CD4-positive, alpha-beta T cell (primary cell): Measurements from ENCODE around the gene USP44. TPM values are rescaled to one million over a fixed set of nuclear protein-coding genes. Genes with fewer than 3 reads are reported as not detected.
"Not testable (repeated sequence)": the region's sequence is repeated elsewhere in the genome, so short reads cannot be mapped to it uniquely, and the experiment has no call there.

Experiments
- ATAC-seq: fragments of 200-7000 bp; cut with Tn5 transposase; one replicate; pipeline ENCODE4 v1.10.0; 2022; ENCODE audit warnings: mild to moderate bottlenecking; ENCODE audit not compliant: poor library complexity
- CTCF ChIA-PET: fragments of 350-600 bp; sonication (Branson Sonifier 250); formaldehyde crosslinking; loops from one replicate; lab custom pipeline; 2021; ENCODE audit warnings: antibody characterized with exemption, inconsistent platforms; lab: Charles Lee
- POLR2A ChIA-PET: fragments of 350-600 bp; sonication (Branson Sonifier 250); formaldehyde crosslinking; loops from one replicate; lab custom pipeline; 2021; ENCODE audit warnings: antibody characterized with exemption, inconsistent platforms; lab: Charles Lee
- DNase-seq, 14 experiments: peaks; one replicate each; pipeline ENCODE4 v3.0.0-alpha.2; 2013 to 2020; ENCODE audit warnings: mixed read lengths in 2 of 14
- H3K27ac ChIP-seq, 2 donors: one replicate each; pipeline versions ENCODE4 v1.5.1 to v1.7.0; 2013; ENCODE audit warnings: low read length in 2 of 2, low read depth in 1 of 2, mild to moderate bottlenecking in 1 of 2
- H3K27me3 ChIP-seq, 2 experiments: 1 replicate in 1 of 2; 2 replicates in 1 of 2; pipeline versions ENCODE4 v1.6.1 to v1.7.0; 2013; ENCODE audit warnings: low read length in 2 of 2, control low read depth in 1 of 2, mild to moderate bottlenecking in 1 of 2, moderate library complexity in 1 of 2; ENCODE audit not compliant: insufficient read depth in 2 of 2, control insufficient read depth in 1 of 2
- H3K36me3 ChIP-seq: one replicate; pipeline ENCODE4 v1.6.1; 2013; ENCODE audit warnings: low read length, control low read depth; ENCODE audit not compliant: insufficient read depth
- H3K4me1 ChIP-seq: one replicate; pipeline ENCODE4 v1.6.1; 2013; ENCODE audit warnings: low read length, control low read depth; ENCODE audit not compliant: insufficient read depth
- H3K4me3 ChIP-seq: one replicate; pipeline ENCODE4 v1.5.1; 2013; ENCODE audit warnings: mild to moderate bottlenecking, low read length, moderate library complexity
- H3K9me3 ChIP-seq, 2 experiments: 1 replicate in 1 of 2; 2 replicates in 1 of 2; pipeline versions ENCODE4 v1.6.1 to v1.7.0; 2013; ENCODE audit warnings: low read length in 2 of 2, mild to moderate bottlenecking in 2 of 2, control low read depth in 1 of 2, moderate library complexity in 1 of 2; ENCODE audit not compliant: control insufficient read depth in 1 of 2, insufficient read depth in 1 of 2
- H3K27ac Mint-ChIP-seq: one replicate; pipeline ENCODE4 v1.8.0; 2020; ENCODE audit warnings: mixed read lengths
- H3K27me3 Mint-ChIP-seq: one replicate; pipeline ENCODE4 v1.8.0; 2021; ENCODE audit warnings: mixed read lengths
- H3K36me3 Mint-ChIP-seq: one replicate; pipeline ENCODE4 v1.8.0; 2021; ENCODE audit warnings: low read depth, mixed read lengths
- H3K4me1 Mint-ChIP-seq: one replicate; pipeline ENCODE4 v1.8.0; 2021; ENCODE audit warnings: low read depth, mixed read lengths
- H3K4me3 Mint-ChIP-seq: one replicate; pipeline ENCODE4 v1.8.0; 2020; ENCODE audit warnings: mild to moderate bottlenecking, mixed read lengths
- H3K9me3 Mint-ChIP-seq: one replicate; pipeline ENCODE4 v1.8.0; 2020; ENCODE audit warnings: mixed read lengths
- intact Hi-C, 2 experiments: fragments of 100-400 bp; cut with DNase I in 1 of 2; cut with micrococcal nuclease in 1 of 2; formaldehyde crosslinking; loops; one replicate each; pipeline versions ENCODE4 v1.15.1 to v1.9.0; 2023 to 2025; cut with DNase I, micrococcal nuclease
- total RNA-seq, 174 experiments: library from RNA in 2 of 174; stranded (reverse) in 2 of 174; gene quantifications; one replicate each; pipeline ENCODE4 v1.2.3 and lab custom pipeline; 2021 to 2026
- TF ChIP-seq, protein P1 (sequence below): fragments of 200-600 bp; IDR thresholded peaks from one replicate; pipeline ENCODE4 v1.8.0; 2022; ENCODE audit warnings: antibody characterized with exemption, mild to moderate bottlenecking

Gene USP44
- total RNA-seq, 2 experiments from 2014 or later: 1.3 to 1.5 TPM

DNA sequence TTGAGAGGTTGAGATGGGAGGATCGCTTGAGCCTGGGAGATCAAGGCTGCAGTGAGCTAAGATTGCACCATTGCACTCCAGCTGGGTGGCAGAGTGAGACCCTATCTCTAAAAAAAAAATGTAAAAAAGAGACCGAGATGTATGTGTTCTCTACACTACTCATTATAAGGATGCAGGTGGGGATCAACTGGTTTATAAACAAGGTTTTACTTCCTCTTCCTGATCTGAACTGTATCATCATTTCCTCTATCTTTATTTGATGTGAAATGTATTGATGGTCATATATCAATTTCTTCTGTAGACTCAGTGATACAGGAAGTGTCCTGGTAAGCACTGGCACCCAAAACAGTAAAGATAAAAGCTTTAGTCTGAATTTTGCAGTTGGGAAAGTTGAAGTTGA lies 20.1 kb upstream of the USP44 start:
- Histone ChIP-seq H3K4me3 (no peak overlapping the region), H3K27ac (no peak overlapping the region), H3K36me3 (no peaks in the 10 kb centered on the region), H3K27me3 (peaks cover 0 to 4% of the 10 kb centered on the region in 2 experiments), H3K9me3 (no peaks in the 10 kb centered on the region), H3K4me1 (peaks cover 3% of the 10 kb centered on the region)
- Mint-ChIP-seq H3K4me3 (no peak overlapping the region), H3K9me3 (no peaks in the 10 kb centered on the region), H3K4me1 (peaks cover 24% of the 10 kb centered on the region), H3K27me3 (peaks cover 8% of the 10 kb centered on the region), H3K27ac (no peak overlapping the region), H3K36me3 (no peaks in the 10 kb centered on the region)
- CTCF ChIA-PET: interaction anchor here (0.6 to 0.9 kb wide), 2 partner anchors 11 to 133 kb away, joined by 3 read pairs; no protein-coding TSS in a partner anchor
- intact Hi-C loops: no loop called here
- POLR2A ChIA-PET: no interaction called here
- ATAC-seq (no peak), DNase-seq (no peak)
- TF ChIP-seq, protein P1, sequence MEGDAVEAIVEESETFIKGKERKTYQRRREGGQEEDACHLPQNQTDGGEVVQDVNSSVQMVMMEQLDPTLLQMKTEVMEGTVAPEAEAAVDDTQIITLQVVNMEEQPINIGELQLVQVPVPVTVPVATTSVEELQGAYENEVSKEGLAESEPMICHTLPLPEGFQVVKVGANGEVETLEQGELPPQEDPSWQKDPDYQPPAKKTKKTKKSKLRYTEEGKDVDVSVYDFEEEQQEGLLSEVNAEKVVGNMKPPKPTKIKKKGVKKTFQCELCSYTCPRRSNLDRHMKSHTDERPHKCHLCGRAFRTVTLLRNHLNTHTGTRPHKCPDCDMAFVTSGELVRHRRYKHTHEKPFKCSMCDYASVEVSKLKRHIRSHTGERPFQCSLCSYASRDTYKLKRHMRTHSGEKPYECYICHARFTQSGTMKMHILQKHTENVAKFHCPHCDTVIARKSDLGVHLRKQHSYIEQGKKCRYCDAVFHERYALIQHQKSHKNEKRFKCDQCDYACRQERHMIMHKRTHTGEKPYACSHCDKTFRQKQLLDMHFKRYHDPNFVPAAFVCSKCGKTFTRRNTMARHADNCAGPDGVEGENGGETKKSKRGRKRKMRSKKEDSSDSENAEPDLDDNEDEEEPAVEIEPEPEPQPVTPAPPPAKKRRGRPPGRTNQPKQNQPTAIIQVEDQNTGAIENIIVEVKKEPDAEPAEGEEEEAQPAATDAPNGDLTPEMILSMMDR: no peak

DNA sequence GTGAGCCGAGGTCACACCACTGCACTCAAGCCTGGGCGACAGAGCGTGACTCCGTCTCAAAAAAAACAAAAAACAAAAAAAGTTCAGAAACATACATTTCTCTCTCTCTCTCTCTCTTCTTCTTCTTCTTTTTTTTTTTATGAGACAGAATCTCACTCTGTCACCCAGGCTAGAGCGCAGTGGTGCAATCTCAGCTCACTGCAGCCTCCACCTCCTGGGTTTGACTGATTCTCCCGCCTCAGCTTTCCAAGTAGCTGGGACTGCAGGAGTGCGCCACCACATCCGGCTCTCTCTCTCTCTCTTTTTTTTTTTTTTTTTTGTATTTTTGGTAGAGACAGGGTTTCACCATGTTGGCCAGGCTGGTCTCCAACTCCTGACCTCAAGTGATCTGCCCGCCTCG lies 16.8 kb upstream of the USP44 start:
- H3K4me3 Mint-ChIP-seq, DNase-seq, H3K36me3 ChIP-seq, H3K27me3 ChIP-seq, H3K27ac Mint-ChIP-seq, ATAC-seq, H3K4me3 ChIP-seq, CTCF ChIA-PET, POLR2A ChIA-PET, H3K27ac ChIP-seq, H3K9me3 ChIP-seq, H3K9me3 Mint-ChIP-seq, H3K27me3 Mint-ChIP-seq, H3K36me3 Mint-ChIP-seq, H3K4me1 ChIP-seq, intact Hi-C loops: not testable (repeated sequence)
- H3K4me1 Mint-ChIP-seq: peaks cover 14% of the 10 kb centered on the region

DNA sequence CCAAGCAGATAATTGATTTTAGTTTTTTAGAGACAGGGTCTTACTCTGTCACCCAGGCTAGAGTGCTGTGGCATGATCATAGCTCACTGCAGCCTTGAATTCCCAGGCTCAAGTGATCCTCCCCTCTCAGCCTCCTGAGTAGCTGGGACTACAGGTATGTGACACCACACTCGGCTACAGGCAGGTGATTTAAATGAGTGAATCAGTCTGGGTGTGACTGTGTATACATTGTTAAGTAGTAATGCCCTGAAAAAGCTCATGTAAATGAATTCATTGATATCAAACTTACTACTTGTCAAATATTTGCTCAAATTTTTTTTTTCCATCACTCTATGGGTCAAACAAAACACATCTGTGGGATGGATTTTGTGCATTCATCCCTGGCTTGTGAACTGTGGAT lies 6.3 kb upstream of the USP44 start:
- Mint-ChIP-seq H3K9me3 (no peaks in the 10 kb centered on the region), H3K27me3 (no peaks in the 10 kb centered on the region), H3K27ac (no peak overlapping the region), H3K4me1 (peaks cover 17% of the 10 kb centered on the region), H3K4me3 (no peak overlapping the region), H3K36me3 (no peaks in the 10 kb centered on the region)
- TF ChIP-seq, protein P1: no peak
- POLR2A ChIA-PET: no interaction called here
- DNase-seq: no peak
- CTCF ChIA-PET: interaction anchor here (1.2 kb wide), 1 partner anchor 23 kb away, joined by 4 read pairs; no protein-coding TSS in a partner anchor
- intact Hi-C loops: loop anchor here in 1 of 2 experiments (10.0 kb wide), 1 partner anchor 297 kb away; the partner anchor contains the start of gene SNRPF
- Histone ChIP-seq H3K9me3 (no peaks in the 10 kb centered on the region), H3K27ac (no peak overlapping the region), H3K36me3 (no peaks in the 10 kb centered on the region), H3K4me3 (no peak overlapping the region), H3K27me3 (no peaks in the 10 kb centered on the region), H3K4me1 (peaks cover 6% of the 10 kb centered on the region)
- no peak for ATAC-seq

DNA sequence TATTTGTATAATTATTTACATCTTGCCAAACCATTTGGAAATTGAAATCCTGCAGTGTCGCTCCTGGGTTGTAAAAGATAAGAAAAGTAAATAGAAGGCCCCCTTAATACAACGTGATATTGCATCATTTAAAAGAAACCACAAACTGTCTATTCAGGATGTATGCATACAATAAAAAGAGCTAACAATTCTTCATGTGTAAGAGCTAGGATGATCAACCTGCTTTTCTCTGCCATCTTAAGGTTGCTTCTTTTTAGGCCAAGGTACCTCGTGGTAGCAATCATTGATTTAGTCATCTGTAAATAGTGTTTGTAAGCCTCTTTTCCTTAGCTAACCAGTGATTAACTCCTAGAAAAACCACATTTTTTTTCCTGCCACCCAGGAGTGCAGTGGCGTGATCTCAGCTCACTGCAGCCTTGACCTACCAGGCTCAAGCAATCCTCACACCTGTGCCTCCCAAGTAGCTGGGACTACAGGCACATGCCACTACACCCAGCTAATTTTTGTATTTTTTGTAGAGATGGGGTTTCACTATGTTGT lies 3.3 kb upstream of the USP44 start:
- H3K9me3 ChIP-seq: no peaks in the 10 kb centered on the region
- ChIA-PET POLR2A (no interaction called here), CTCF (interaction anchor here (1.6 kb wide), 1 partner anchor 481 kb away, joined by 4 read pairs; the partner anchor contains the start of gene NR2C1)
- intact Hi-C loops: loop anchor here in 1 of 2 experiments (10.0 kb wide), 1 partner anchor 300 kb away; the partner anchor contains the start of gene SNRPF
- H3K27ac ChIP-seq: no peak overlapping the region
- H3K4me3 ChIP-seq: no peak overlapping the region
- no peaks in the 10 kb centered on the region for H3K9me3 Mint-ChIP-seq
- no peaks in the 10 kb centered on the region for H3K27me3 ChIP-seq
- H3K27me3 Mint-ChIP-seq: peaks cover under 1% of the 10 kb centered on the region
- TF ChIP-seq, protein P1: no peak
- peaks cover 9% of the 10 kb centered on the region for H3K4me1 ChIP-seq
- DNase-seq: no peak
- no peaks in the 10 kb centered on the region for H3K36me3 ChIP-seq
- no peak for ATAC-seq
- no peaks in the 10 kb centered on the region for H3K36me3 Mint-ChIP-seq
- no peak overlapping the region for H3K27ac Mint-ChIP-seq
- no peak overlapping the region for H3K4me3 Mint-ChIP-seq
- H3K4me1 Mint-ChIP-seq: peaks cover 33% of the 10 kb centered on the region
